Stimulated activated naive B cell treated with anti-CD40 and anti-IgM and Interleukin-4, amounts not matched to agents 10 μg/mL and 1 μg/mL and 100 μg/mL, for 72 hours (primary cell): ENCODE results near the gene KIF4A.

Experiments used
- ATAC-seq, 2 donors: fragments of 150-1000 bp; cut with Tn5 transposase; replicated peaks; 2 replicates each; pipeline ENCODE4 v1.10.0; 2021; ENCODE audit warnings: moderate library complexity in 1 of 2
- DNase-seq: peaks from one replicate; pipeline ENCODE4 v3.0.0; 2021
- H3K27ac Mint-ChIP-seq: one replicate; pipeline ENCODE4 v1.8.0; 2022; ENCODE audit warnings: mild to moderate bottlenecking, mixed read lengths
- H3K27me3 Mint-ChIP-seq, 2 donors: one replicate each; pipeline ENCODE4 v1.8.0; 2022; ENCODE audit warnings: mixed read lengths in 2 of 2
- H3K36me3 Mint-ChIP-seq, 2 donors: one replicate each; pipeline ENCODE4 v1.8.0; 2022; ENCODE audit warnings: mixed read lengths in 2 of 2, mild to moderate bottlenecking in 1 of 2
- H3K4me1 Mint-ChIP-seq, 2 donors: one replicate each; pipeline ENCODE4 v1.8.0; 2022; ENCODE audit warnings: mixed read lengths in 2 of 2, mild to moderate bottlenecking in 1 of 2
- H3K4me3 Mint-ChIP-seq, 2 donors: one replicate each; pipeline ENCODE4 v1.8.0; 2022; ENCODE audit warnings: mild to moderate bottlenecking in 2 of 2, mixed read lengths in 2 of 2, moderate library complexity in 1 of 2
- H3K9me3 Mint-ChIP-seq, 2 donors: one replicate each; pipeline ENCODE4 v1.8.0; 2022; ENCODE audit warnings: mixed read lengths in 2 of 2, mild to moderate bottlenecking in 1 of 2

KIF4A gene

DNA sequence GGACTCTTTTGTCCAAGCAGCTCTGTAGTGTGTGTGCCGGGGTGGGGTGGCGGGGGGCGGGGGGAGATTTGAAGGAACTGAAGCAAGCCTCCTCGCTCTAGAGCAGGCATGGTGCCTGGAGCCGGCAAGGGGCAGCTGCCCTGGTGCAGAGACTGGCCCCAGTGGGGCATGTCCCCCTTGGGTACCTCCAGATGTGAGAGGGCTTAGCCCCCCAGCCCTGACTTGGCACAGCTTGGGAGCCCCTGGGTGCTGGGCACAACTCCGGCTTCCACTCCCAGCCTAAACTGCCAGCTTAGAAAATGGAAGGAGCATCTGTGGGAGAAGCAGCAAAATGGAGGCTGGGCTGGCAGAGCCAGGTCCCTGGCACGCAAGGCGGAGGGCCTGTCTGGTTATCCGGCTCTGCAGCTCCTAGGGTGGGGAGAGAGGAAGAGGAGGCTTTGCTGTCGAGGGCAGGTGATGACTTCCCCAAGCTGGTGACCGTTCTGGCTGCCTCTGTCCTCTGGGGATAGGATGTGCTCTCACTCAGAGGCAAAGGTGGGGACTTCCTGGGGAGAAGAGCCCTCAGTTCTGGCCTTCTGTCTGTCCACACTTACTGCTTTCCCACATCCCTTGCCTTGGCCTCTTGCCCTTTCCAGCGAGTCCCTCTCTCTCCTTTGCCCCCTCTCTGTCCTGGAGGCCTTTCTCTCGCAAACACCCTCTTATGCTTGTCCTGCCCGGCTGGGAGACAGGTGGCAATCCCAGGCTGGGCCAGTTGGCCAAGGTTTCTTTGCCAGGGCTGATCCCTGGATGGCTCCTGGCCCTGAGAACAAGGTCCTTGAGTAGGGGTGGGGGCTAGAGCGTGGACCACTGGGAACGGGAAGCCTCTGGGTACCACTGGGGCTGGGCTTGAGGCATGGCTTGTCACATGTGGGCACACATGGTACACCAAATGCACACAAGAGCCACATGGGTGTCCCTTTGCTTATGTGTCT is 156.8 kb downstream of the KIF4A start:
- Mint-ChIP-seq H3K4me1 (peaks cover 0 to under 1% of the 10 kb centered on the region in 2 donors), H3K4me3 (no peak overlapping the region), H3K27me3 (peaks cover 17 to 26% of the 10 kb centered on the region in 2 donors), H3K36me3 (no peaks in the 10 kb centered on the region), H3K27ac (no peak overlapping the region), H3K9me3 (no peaks in the 10 kb centered on the region)
- ATAC-seq (no peak), DNase-seq (no peak)

GRCh38 chrX:70449457-70449966 is 159.6 kb downstream of the KIF4A start:
- no peaks in the 10 kb centered on the region for H3K9me3 Mint-ChIP-seq
- H3K27ac Mint-ChIP-seq, result no peak overlapping the region

DNA sequence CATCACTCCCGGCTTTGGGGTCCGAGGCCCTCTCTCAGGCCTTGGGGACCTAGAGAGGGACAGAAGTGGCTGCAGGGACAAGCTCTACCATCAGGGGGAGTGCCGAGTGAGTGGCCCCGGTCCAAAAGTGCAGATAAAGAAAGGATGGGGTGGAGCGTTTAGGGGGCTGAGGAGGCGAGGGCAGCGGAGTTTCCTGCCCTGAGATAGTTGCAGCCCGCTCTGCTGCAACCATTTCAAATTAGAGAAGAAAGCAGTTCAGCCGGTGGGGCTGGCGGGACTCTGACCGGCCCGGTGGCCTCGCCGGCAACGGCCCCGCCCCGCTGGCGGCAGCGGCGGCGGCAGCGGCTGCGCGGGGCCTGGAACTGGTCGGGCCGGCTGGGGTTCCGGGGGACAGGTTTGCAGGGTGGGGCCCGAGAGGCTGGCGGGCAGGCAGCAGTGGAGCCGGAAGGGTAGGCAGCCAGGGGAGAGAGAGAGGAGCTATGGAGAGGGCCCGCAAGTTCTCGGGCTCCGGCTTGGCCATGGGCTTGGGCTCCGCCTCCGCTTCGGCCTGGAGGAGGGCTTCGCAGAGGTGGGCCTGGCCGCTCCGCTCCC is 162.3 kb downstream of the KIF4A start:
- no peak overlapping the region for H3K27ac Mint-ChIP-seq
- peak; percentile 68 to 69 for ATAC-seq
- peak overlapping the region; percentile 87 to 90 for H3K4me3 Mint-ChIP-seq
- no peaks in the 10 kb centered on the region for H3K36me3 Mint-ChIP-seq
- peaks cover 0 to 7% of the 10 kb centered on the region in 2 donors for H3K27me3 Mint-ChIP-seq
- no peak for DNase-seq
- H3K9me3 Mint-ChIP-seq, result no peaks in the 10 kb centered on the region
- peaks cover 28 to 49% of the 10 kb centered on the region in 2 donors for H3K4me1 Mint-ChIP-seq

More at GRCh38 chrX:70449457-70449966, 159.6 kb downstream of the KIF4A start:
- H3K27me3 Mint-ChIP-seq, result peaks cover 9 to 16% of the 10 kb centered on the region in 2 donors
- H3K36me3 Mint-ChIP-seq, result no peaks in the 10 kb centered on the region
- peaks cover 16 to 29% of the 10 kb centered on the region in 2 donors for H3K4me1 Mint-ChIP-seq
- DNase-seq (no peak), ATAC-seq (no peak)
- no peak overlapping the region for H3K4me3 Mint-ChIP-seq

DNA sequence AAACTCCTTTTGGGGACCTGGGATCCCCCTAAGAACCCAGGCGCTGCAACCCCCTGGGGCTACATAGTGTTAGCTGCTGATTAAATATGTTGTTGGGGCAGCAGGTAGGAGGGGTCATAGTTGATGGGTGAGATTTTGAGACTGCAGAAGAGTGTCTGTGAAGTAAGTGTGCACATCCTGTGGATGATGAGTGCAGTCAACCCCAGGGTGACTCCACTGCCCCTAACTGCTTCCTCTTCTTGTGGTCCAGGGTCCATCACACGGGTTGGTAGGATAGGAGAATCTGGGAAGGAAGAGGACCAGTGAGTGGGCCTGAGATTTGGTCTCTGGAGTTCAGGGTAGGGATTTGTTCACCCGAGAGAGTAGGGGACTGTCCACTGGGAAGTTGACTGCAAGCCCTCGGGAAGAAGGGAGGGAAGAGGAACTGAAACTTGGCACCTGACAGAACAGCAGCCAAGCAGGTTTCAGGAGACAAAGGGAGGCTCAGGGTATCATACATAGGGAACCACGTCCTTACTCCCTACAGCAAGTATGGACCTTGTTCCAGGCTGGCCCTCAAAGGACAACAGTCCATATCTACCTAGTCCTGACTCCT is 163.2 kb downstream of the KIF4A start:
- peaks cover 0 to 7% of the 10 kb centered on the region in 2 donors for H3K27me3 Mint-ChIP-seq
- peak; percentile 35 for ATAC-seq
- no peaks in the 10 kb centered on the region for H3K9me3 Mint-ChIP-seq
- H3K4me3 Mint-ChIP-seq, result peak overlapping the region; percentile 44 to 90
- no peak overlapping the region for H3K27ac Mint-ChIP-seq
- H3K4me1 Mint-ChIP-seq, result peaks cover 28 to 49% of the 10 kb centered on the region in 2 donors
- H3K36me3 Mint-ChIP-seq, result no peaks in the 10 kb centered on the region
- DNase-seq, result no peak

DNA sequence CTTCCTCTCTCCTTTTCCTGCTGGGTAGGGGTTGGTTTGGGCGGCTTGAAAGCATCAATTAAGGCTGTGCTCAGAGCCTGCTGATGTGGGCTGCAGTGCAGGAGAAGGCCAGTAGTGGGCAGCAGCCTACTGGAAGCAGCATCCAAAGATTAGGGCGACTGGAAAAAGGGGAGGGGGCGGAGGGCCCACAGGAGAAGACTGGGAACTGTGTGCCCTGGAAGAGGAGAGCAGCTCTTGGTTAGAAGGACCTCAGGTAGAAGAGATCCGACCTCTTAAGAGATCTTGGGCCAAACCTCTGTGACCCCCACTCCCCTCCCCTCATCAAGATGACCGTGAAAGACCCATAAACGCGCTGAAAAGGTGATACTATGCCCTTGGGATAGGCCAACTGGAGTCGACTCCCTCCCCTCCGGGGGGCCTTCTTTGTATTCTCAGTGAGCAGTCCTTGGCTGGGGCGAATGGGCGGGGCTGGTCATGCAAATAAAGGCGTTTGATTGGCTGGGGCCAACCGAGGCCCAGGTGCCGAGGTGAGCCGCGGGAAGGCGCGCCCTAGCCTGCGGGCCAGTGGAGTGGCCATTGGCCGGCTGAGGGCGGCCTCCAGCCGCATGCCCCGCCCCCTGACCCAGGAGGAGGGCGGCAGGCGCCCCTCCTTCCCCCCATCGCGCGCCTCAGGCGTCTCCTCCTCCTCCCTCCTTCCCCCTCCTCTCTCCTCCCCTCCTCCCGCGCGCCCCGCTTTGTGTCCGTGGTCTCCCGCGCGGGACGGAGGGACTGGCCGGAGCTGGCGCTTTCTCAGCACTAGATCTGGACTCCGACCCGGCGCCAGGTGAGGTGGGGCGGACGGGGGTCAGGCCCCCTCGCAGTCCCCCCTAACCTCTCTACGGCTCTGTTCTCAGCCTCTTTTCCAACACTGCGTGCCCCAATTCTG is 164.8 kb downstream of the KIF4A start:
- ATAC-seq (peak; percentile 33 to 55), DNase-seq (no peak)
- Mint-ChIP-seq H3K4me1 (peaks cover 28 to 49% of the 10 kb centered on the region in 2 donors), H3K36me3 (no peaks in the 10 kb centered on the region), H3K27ac (no peak overlapping the region), H3K9me3 (no peaks in the 10 kb centered on the region), H3K4me3 (peak overlapping the region; percentile 79 to 84), H3K27me3 (peaks cover 0 to 7% of the 10 kb centered on the region in 2 donors)

DNA sequence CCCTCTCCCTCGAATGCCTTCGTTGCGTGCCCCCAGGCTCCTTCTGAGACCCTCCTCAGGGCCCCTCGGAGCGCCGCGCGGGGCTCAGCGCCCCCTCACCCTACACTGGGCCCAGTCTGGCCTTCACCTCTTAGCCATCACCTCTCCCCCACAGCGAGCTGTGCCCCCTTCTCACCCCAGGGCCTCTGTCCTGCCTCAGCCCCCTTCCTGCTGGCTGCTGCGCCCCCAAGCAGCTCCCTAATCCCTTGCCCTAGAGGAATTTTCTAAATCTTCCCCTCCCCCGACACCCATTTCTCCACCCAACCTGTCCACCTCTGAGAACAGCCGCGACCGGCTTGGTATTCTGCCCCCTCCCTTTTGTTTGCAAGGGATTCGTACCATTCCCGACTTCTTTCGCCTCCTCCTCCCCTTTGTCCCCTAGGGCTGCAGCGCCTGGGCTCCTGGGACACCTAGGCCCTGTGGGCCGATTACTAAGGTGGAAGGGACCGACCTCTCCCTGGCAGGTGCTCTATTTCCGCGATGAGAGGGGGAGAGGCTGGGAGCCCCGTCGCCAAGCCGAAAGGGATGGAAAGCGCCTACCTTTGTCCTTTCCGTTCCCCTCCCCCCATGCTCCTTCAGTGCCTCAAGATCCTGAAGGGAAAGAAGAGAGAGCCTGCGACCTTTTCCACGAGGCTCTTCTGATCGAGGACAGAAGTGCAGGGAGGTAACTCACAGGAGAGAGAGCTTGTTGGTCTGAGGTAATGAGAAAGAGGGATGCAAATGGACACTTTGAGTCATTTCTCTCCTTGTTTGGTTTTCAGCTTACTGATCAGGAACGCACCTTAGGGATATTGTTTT is 165.7 kb downstream of the KIF4A start:
- Mint-ChIP-seq H3K27me3 (peaks cover 0 to 7% of the 10 kb centered on the region in 2 donors), H3K9me3 (no peaks in the 10 kb centered on the region), H3K27ac (peak overlapping the region; percentile 63), H3K4me1 (peaks cover 28 to 49% of the 10 kb centered on the region in 2 donors), H3K36me3 (no peaks in the 10 kb centered on the region), H3K4me3 (peak overlapping the region; percentile 79 to 84)
- ATAC-seq (peak in 1 of 2 donors; percentile 41), DNase-seq (no peak)

DNA sequence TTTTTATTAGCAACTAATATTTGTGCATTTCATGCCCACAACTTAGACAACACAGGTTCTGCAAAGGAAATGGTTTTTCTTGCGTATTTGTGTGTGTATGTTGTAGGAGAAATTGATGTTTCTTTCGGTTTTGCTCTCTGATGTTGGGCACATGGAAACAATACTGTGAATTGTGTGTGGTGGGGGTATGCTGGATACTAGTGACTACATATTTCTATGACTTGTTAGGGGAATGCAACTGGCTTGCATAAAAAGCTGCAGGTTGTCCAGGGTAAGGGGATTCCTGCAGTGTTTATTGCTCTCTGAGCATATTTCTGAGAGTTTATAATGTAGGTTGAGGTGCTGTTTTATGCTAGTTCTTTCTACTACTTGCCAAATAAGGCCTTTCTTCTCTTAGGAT is 166.4 kb downstream of the KIF4A start:
- peaks cover 28 to 49% of the 10 kb centered on the region in 2 donors for H3K4me1 Mint-ChIP-seq
- peaks cover 0 to 7% of the 10 kb centered on the region in 2 donors for H3K27me3 Mint-ChIP-seq
- ATAC-seq (peak in 1 of 2 donors; percentile 5), DNase-seq (no peak)
- peak overlapping the region; percentile 79 to 84 for H3K4me3 Mint-ChIP-seq
- no peaks in the 10 kb centered on the region for H3K36me3 Mint-ChIP-seq
- H3K9me3 Mint-ChIP-seq, result no peaks in the 10 kb centered on the region
- H3K27ac Mint-ChIP-seq, result no peak overlapping the region

DNA sequence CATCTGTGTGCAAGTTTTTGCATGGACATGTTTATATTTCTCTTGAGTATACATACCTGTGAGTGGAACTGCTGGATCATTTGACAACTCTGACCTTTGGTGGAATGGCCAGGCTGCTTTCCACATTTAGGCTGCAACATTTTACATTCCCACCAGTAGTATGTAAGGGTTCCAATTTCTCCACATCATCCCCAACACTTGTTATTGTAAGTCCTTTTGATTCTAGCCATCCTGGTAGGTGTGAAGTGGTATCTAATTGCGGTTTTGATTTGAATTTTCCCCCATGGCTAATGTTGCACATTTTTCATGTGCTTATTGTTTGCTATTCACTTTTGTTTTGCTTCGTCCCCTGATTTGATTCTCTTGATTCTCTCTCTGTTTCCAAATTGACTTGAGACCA is 171.1 kb downstream of the KIF4A start:
- no peaks in the 10 kb centered on the region for H3K9me3 Mint-ChIP-seq
- peaks cover 4 to 9% of the 10 kb centered on the region in 2 donors for H3K4me1 Mint-ChIP-seq
- H3K27me3 Mint-ChIP-seq, result peaks cover 0 to under 1% of the 10 kb centered on the region in 2 donors
- ATAC-seq (no peak), DNase-seq (no peak)
- no peaks in the 10 kb centered on the region for H3K36me3 Mint-ChIP-seq
- no peak overlapping the region for H3K4me3 Mint-ChIP-seq
- H3K27ac Mint-ChIP-seq, result no peak overlapping the region

DNA sequence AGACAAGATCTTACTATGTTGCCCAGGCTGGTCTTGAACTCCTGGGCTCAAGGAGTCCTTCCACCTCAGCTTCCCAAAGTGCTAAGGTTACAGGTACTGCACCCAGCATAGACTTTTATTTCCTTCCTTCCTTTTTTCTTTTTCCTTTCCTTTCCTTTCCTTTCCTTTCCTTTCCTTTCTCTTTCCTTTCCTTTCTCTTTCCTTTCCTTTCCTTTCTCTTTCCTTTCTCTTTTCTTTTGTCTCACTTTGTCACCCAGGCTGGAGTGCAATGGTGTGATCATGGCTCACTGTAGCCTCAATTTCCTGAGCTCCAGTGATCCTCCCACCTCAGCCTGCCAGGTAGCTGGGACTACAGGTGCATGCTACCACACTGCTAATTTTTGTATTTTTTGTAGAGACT is 174.1 kb downstream of the KIF4A start:
- H3K4me1 Mint-ChIP-seq, result no peaks in the 10 kb centered on the region
- no peak overlapping the region for H3K27ac Mint-ChIP-seq
- H3K4me3 Mint-ChIP-seq, result no peak overlapping the region
- H3K27me3 Mint-ChIP-seq, result no peaks in the 10 kb centered on the region
- no peaks in the 10 kb centered on the region for H3K36me3 Mint-ChIP-seq
- ATAC-seq (no peak), DNase-seq (no peak)
- H3K9me3 Mint-ChIP-seq, result no peaks in the 10 kb centered on the region

DNA sequence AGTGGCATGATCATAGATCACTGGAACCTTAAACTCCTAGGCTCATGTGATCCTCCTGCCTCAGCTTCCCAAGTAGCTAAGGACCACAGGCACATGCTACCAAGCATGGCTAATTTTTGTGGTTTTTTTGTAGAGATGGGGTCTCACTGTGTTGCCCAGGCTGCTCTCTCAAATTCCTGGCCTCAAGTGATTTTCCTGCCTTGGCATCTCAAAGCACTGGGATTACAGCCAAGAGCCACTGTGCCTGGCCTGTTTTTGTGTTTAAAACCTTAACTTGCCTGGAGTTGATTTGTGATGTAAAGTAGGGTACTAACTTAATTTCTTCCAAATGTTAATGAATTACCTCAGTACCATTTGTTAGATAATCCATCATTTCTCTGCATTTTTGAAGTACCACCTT is 177.1 kb downstream of the KIF4A start:
- ATAC-seq (no peak), DNase-seq (no peak)
- Mint-ChIP-seq H3K36me3 (peaks cover 0 to 3% of the 10 kb centered on the region in 2 donors), H3K4me3 (no peak overlapping the region), H3K27ac (no peak overlapping the region), H3K4me1 (peaks cover 5 to 6% of the 10 kb centered on the region in 2 donors), H3K27me3 (no peaks in the 10 kb centered on the region), H3K9me3 (no peaks in the 10 kb centered on the region)

DNA sequence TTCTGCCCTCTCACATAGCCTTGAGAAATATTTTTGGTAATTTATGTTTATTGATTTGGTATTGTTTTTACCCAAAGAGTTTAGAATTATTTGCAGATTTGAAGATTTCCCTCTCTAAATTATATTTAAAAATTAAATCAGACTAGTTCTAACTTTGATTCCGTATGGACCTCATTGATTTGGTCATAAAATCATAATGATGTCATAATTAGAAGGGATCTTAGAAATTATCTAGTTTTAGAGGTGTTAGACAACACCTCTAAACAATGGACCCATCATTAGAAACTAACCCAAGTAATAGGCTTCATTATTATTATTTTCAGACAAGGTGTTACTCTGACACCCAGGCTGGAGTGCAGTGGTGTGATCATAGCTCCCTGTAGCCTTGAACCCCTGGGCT is 178.8 kb downstream of the KIF4A start:
- H3K36me3 Mint-ChIP-seq, result peaks cover 0 to 3% of the 10 kb centered on the region in 2 donors
- DNase-seq (no peak), ATAC-seq (no peak)
- peaks cover 5 to 6% of the 10 kb centered on the region in 2 donors for H3K4me1 Mint-ChIP-seq
- H3K27ac Mint-ChIP-seq, result no peak overlapping the region
- no peaks in the 10 kb centered on the region for H3K27me3 Mint-ChIP-seq
- H3K9me3 Mint-ChIP-seq, result no peaks in the 10 kb centered on the region
- H3K4me3 Mint-ChIP-seq, result no peak overlapping the region
